GM19193 (cell line): ENCODE results near the gene AKNA.
"Not testable (repeated sequence)": the region's sequence is repeated elsewhere in the genome, so short reads cannot be mapped to it uniquely, and the experiment has no call there.

Experiments
- POLR2A ChIP-seq: IDR thresholded peaks from 4 replicates; pipeline ENCODE4 v1.6.1; 2011; ENCODE audit not compliant: insufficient read depth, insufficient read length; ENCODE audit errors: extremely low read depth

AKNA gene

GRCh38 chr9:114341991-114342390 lies 45.8 kb downstream of the AKNA start:
- no peak for TF ChIP-seq POLR2A

- peak; percentile 9 for TF ChIP-seq POLR2A
These were observed 46.5 kb downstream of the AKNA start for GRCh38 chr9:114341152-114341830.

GRCh38 chr9:114339130-114339908 lies 48.5 kb downstream of the AKNA start:
- no peak for TF ChIP-seq POLR2A

GRCh38 chr9:114338187-114338586 lies 49.6 kb downstream of the AKNA start:
- no peak for TF ChIP-seq POLR2A

GRCh38 chr9:114336699-114337395 lies 50.9 kb downstream of the AKNA start:
- TF ChIP-seq POLR2A = no peak

- no peak for TF ChIP-seq POLR2A
These were observed 51.6 kb downstream of the AKNA start for GRCh38 chr9:114336157-114336556.

GRCh38 chr9:114335745-114336144 lies 52.0 kb downstream of the AKNA start:
- TF ChIP-seq POLR2A = no peak

DNA sequence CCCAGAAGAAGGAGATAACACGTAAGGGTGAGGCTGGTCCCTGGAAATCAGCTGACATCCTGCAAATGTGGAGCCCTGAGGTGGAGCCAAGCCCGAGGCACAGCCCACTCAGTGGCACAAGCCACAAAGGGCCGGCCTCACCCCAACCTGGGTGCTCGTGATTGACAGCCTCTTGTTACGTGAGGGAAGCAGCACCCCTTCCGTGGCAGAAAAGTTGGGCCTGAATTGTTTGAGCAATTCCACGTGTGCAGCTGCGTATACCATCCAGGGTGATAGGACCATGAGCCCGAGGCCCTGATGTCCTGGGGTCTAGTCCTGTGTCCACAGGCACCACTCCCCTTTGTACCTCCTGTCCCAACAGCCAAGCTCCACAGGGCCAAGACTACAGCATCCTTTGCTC lies 53.3 kb downstream of the AKNA start:
- TF ChIP-seq POLR2A = no peak

DNA sequence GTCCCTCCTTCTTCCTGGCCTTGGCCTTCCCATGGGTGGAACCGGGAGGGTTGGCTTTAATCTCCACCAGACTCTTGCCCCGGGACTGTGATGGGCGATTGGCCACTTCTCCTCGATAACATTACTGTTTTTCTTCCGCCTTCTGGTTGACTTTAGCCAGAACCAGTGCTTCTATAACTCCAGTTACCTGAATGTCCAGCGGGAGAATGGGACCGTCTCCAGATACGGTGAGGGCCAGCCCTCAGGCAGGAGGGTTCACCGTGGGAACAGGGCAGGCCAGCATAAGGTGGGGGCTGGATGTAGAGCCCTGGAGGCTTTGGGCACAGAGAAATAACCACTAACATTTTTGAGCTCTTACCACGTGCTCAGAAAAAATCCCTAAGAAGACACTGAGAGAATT lies 57.1 kb downstream of the AKNA start:
- TF ChIP-seq POLR2A = no peak

GRCh38 chr9:114329625-114330022 lies 58.2 kb downstream of the AKNA start, which contains the start of gene ORM2:
ORM2 (plus strand) TSS chr9:114329869; CDS start chr9:114329905, 36 bp downstream.
- not testable (repeated sequence) for TF ChIP-seq POLR2A

- no peak for TF ChIP-seq POLR2A
These were observed 60.0 kb downstream of the AKNA start for GRCh38 chr9:114327749-114328148.

- TF ChIP-seq POLR2A = no peak
These were observed 63.3 kb downstream of the AKNA start for GRCh38 chr9:114324492-114324891.

DNA sequence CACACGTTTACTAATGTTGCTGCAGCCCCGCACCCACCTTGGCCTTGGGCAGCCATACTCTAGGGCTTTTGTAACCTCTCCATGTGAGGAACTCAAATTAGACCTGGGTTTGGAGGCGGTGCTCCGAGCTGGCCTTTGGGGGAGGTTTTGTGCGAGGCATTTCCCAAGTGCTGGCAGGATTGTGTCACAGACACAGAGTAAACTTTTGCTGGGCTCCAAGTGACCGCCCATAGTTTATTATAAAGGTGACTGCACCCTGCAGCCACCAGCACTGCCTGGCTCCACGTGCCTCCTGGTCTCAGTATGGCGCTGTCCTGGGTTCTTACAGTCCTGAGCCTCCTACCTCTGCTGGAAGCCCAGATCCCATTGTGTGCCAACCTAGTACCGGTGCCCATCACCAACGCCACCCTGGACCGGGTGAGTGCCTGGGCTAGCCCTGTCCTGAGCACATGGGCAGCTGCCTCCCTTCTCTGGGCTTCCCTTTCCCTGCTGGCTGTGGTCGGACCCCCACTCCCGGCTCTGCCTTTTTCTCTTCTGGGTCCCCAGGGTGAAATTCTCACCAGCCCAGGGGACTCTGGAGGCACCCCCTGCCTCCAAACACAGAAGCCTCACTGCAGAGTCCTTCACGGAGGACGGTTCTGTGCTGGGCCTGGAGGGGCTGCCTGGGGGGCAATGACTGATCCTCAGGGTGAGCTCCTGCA lies 64.8 kb downstream of the AKNA start, which contains the start of gene ORM1:
Gene ORM1 (plus strand): TSS at position 268 of the 701 bp plus-strand sequence. CDS start 36 bp downstream, at position 304.
- TF ChIP-seq POLR2A = not testable (repeated sequence)

- no peak for TF ChIP-seq POLR2A
These were observed 66.0 kb downstream of the AKNA start for GRCh38 chr9:114321759-114322158.

DNA sequence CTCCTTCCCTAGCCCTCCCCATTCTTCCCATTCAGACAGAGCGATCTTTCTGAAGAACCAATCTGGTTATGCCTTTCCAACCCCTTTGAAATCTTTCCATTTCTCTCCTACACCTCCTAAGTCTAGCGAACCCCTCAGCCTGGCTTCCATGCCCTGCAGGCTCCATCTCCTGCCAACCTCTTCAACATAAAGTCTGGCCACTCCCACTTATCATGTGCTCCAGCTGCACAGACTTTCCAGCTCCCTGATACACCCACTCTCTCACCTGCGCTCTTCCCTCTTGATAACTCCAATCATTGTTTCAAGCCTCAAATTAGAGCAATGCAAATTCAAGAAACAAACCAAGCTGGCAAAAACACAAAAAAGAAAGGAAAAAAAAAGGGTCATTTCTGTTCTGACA lies 68.6 kb downstream of the AKNA start:
- TF ChIP-seq POLR2A = no peak
